Spleen (tissue), 7 donors: ENCODE measurements around the gene LRFN2.

Experiments
- CTCF ChIP-seq, 11 experiments: fragments of 200-600 bp in 7 of 11; fragments of 450-650 bp in 4 of 11; sonication (generic) in 4 of 11; IDR thresholded peaks in 8 of 11; conservative IDR thresholded peaks in 3 of 11; 1 replicate in 7 of 11; 2 replicates in 4 of 11; pipeline versions ENCODE4 v1.4.0 to v1.8.0; 2016 to 2021; ENCODE audit warnings: antibody characterized with exemption in 11 of 11, inconsistent platforms in 4 of 11, mild to moderate bottlenecking in 1 of 11
- POLR2A ChIP-seq, 3 donors: fragments of 450-650 bp; IDR thresholded peaks; one replicate each; pipeline ENCODE4 v1.5.1; 2017; ENCODE audit warnings: antibody characterized with exemption in 3 of 3, mild to moderate bottlenecking in 1 of 3
- POLR2AphosphoS5 ChIP-seq, 3 donors: sonication (generic); formaldehyde crosslinking; IDR thresholded peaks; one replicate each; pipeline ENCODE4 v1.5.1; 2017; ENCODE audit warnings: antibody characterized with exemption in 3 of 3
- donor health status: DM: no; HTN: no; CAD: no; lungs with moderate emphysema.
- donor health status: DM: no; HTN: no; CAD: no.
- donor health status: DM: no; HTN: no; CAD: no.

- TF ChIP-seq CTCF (IDR thresholded peaks at IDR 0.05 in 8 of 11, conservative IDR thresholded peaks at IDR 0.05 in 3 of 11) (no peak), POLR2A (IDR thresholded peaks at IDR 0.05) (no peak), POLR2AphosphoS5 (IDR thresholded peaks at IDR 0.05) (no peak)
Observed at GRCh38 chr6:40490508-40490907, 96.7 kb downstream of the LRFN2 start.
